ENCODE measurements around the gene COPS3.

GRCh38 chr17:17225901-17226300 lies 55.1 kb downstream of the COPS3 start:
- TF ChIP-seq CTCF (IDR thresholded peaks at IDR 0.05) (no peak), POLR2A (IDR thresholded peaks at IDR 0.05) (no peak)
